Activated T-cell treated with anti-CD3 and anti-CD28 coated beads for 48 hours (primary cell): Measurements from ENCODE around the gene ITGB4.

Source experiments
- DNase-seq: peaks from one replicate; pipeline ENCODE4 v3.0.0-alpha.2; 2020; ENCODE audit warnings: low read depth

ITGB4 gene

DNA sequence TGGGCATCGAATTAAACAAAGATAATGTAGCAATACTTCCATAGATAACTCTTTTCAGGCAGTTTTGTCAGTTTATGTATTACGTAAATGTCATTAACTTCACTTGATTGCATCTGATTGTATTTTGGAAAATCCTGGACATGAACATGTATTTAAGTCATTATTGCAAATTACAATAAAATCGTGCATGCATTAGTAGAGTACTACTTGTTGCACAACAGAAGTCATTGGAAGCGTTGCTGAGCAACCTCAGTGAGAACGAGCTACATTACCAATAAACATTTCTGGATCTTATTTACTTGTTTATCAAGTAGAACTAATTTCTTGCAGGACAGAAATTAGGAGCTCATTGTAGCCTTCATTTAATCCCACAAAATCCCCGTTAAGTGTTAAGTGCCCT lies 70.0 kb downstream of the ITGB4 start:
- DNase-seq: no peak

DNA sequence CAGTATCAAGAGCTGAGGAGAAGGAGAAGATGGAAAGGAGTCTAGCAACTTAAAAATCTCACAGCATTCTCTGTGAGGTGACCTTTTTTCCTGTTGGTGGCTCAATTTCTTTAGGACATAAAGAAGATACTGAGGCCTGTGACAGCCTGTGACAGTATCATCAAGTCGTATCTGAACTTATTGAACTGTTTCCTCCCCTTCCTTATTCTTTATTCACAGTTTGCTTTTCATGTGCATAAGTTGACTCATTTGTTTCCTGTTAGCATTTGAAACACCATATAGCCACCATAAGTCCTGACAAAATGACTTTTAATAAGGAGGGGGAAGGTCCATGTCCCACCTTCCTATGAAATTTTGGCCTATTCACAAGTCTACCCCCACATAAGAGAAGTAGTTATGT lies 72.2 kb downstream of the ITGB4 start:
- no peak for DNase-seq

- no peak for DNase-seq
Measured at GRCh38 chr17:75795820-75796607, 74.8 kb downstream of the ITGB4 start.

DNA sequence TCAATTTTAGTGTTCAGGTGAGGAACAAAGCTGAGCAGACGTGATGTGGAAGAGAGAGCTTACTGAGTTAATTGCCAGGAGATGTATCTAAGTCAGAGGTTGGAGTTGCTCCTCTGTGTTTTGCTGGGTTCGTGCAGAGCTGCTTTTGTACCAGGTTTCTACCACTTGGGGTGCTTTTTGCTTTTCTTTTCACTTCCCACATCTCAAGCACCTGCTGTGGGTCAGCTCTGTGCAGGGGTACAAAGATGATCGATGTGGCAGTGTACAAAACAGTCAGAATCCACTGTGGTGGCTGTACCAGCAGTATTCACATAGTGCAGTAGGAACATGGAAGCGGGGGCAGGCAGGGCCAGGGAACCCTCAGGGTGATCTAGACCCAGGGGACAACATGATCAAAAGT lies 78.1 kb downstream of the ITGB4 start:
- DNase-seq: no peak

- no peak for DNase-seq
Measured at GRCh38 chr17:75803883-75804282, 82.6 kb downstream of the ITGB4 start.

DNA sequence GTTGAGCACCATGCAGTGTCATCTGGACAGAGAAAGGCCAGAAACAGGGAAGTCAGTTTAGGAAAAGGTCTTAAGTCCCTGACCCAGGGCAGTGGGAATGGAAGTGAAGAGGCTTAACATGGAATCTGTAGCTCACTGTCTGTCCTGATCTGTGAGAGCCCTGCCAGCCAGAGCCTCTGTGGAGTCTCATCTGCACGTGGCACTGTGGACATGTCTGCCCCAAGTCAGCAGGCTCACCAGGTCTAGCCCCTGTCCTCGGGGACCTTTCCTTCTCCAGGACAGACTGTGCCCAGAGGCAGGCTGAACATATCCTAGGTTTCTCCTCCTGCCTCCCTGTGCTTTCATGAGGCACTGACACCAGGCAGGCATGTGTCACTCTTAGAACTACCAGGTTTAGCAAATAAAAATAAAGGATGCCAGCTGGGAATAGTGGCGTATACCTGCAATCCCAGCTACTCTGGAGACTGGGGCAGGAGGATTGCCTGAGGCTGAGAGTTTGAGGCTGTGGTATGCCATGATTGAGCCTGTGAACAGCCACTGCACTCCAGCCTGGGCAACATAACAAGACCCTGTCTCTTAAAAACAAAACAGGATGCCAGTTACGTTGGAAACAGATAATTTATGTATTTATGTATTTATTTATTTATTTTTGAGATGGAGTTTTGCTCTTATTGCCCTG lies 85.7 kb downstream of the ITGB4 start:
- DNase-seq: no peak
